GM18517 (cell line): ENCODE measurements around the gene IFT22.
"Not testable (repeated sequence)": the region's sequence is repeated elsewhere in the genome, so short reads cannot be mapped to it uniquely, and the experiment has no call there.

Source experiments
- ATAC-seq: cut with Tn5 transposase; IDR thresholded peaks from one replicate; pipeline ENCODE4 v1.9.1; 2021; ENCODE audit warnings: mild to moderate bottlenecking, moderate library complexity; ENCODE audit not compliant: unreplicated experiment

IFT22 gene

DNA sequence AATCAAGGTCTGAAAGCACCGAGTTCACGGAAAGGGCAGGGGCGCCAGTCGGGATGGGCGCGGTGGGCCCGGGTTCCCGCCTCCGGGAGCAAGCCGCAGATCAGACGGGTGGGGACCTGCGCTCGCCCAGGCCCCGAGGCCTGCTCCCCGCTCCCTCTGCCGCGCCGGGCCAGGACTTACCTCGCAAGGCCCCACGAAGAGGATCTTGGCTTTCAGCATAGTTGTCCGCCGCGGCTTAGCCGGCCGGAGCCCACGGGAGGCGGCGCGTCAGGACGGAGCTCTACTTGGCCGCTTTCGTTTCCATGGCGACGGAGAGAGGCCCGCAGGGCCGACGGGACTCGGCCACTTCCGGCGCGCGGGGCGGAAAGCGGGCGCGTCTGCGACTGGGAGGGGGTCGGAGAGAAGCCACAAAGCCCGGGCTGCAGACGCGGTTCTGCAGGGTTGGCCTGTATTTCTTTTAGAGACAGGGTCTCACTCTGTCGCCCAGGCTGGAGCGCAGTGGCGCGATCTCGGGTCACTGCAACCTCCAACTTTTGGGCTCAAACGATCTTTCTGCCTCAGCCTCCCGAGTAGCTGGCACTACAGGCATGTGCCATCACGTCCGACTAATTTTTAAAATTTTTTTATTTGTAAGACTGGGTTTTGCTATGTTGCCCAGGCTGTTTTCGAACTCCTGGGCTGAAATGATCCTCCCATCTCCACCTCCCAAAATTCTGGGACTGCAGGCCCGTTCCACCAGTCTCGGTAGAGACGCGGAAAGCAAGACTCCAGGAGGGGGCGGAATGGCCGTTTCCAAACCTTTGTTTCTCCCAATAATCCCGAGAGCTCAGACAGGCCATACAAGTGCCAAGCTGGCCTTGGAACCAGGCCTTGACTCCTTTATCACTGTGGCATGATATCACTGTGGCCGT is at the start of gene IFT22:
TSS of gene IFT22 (minus strand) at position 322 of the 911 bp plus-strand sequence. CDS start at position 219, 103 bp downstream.
- ATAC-seq = peak; percentile 74

DNA sequence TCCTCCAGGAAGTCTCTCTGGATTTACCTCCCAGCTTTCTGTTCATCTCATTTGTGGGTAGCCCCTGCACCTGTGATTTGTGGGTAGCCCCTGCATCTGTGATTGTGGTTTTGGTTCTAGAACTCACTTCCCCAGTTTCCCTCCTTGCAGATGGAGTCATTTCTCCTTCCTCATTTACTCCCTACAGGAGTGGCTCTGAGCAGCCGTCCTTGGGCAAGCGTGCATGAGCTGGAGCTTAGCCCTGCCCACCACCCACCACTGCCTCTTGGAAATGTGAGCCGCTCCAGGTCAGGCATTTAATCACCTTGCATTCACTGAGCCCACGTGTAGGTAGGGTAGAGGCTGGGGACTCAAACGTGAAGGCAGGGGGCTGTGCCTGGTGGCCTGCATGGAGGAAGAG is 49.2 kb upstream of the IFT22 start:
- no peak for ATAC-seq

DNA sequence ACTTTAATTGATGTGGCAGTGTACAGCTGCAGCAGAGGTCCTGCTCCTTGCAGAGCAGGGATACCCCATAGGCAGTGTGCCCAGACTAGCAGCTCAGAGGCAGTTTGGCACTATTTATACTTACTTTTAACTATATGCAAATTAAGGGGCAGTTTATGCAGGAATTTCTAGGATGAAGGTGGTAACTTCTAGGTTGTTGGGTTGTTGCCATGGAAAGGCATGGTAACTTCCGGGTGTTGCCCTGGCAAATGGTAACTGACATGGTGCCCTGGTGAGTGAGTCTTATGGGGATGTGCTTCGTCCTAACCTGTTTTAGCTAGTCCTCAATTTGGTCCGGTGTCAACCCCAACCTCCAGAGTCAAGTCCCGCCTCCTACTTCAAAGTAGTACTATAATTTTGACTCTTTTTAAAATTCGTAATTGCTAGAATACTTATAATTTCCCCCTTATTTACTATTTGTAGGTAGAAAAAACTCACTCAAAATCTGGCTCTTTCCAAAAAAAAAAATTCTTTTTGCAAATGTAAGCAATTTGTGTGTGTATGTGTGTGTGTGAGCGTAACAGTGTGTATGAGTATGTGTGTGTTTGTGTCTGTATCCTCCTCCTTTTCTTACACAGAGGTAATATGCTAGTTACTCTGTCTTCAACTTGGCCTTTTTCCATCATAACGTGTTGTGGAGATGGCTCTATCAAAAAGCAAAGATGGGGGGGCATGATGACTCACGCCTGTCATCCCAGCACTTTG is 47.0 kb upstream of the IFT22 start:
- no peak for ATAC-seq

DNA sequence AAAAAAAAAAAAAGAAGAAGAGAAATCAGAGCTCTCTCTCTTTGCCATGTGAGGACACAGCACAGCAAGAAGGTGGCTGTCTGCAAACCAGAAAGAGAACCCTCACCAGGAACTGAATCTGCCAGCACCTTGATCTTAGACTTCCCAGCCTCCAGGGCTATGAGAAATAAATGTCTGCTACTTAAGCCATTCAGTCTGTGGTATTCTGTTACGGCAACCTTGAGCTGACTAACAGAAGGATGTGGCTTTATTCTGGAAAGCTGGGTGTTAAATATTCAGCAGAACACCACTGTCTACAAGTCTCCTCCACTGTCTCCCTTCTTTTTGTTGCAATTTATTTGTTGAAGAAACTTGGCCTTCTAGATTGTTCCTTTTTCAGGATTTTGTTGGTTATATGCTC is 46.1 kb upstream of the IFT22 start:
- ATAC-seq = no peak

DNA sequence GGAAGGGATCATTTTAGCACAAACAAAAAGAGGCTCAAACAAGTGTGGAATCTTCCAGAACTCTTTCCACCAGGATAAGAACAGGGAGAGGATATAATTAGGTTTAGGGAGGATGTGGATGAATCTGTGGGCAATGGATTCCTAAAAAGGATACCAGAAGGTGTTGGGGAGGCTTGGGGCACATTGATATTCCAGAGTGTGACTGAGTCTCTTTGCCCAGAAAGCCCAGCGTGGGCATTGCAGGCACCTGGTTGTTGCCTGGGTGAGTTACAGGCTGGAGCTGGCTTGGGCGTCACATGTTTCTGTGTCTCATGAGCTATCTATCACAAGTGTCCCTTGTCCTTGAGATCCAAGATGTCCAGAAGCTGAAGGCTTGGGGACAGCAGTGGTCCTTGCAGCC is 44.3 kb upstream of the IFT22 start:
- ATAC-seq = no peak

DNA sequence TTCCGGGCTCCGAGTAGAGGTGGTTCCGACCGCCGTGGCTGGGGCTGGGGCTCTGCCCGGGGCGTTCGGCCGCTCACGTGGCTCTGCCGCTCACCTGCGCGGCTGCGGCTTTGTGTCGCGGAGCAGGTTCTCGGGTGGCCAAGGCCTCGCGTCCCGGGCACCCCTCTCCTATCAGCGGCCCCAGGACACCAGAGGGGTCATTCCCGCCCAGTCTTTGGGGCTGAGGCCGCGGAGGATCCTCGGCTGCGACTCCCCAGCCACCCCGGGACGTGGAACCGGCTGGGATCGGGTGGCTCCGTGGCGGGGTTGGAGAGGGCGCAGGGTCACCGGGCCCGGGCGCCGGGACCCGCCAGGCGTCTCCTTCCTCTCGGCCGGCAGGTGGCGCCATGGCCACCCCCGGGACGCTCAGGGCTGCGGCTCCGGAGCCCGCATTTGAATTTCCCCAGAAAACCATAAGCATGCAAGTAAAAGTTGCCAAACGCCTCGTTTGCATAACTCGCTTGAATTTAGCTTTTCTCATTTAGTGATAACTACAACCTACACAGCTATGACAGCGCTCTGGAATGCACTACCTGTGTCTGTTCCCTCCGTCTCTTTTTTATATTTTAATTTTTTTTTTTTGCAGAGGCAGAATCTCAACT is 42.2 kb upstream of the IFT22 start:
- no peak for ATAC-seq

DNA sequence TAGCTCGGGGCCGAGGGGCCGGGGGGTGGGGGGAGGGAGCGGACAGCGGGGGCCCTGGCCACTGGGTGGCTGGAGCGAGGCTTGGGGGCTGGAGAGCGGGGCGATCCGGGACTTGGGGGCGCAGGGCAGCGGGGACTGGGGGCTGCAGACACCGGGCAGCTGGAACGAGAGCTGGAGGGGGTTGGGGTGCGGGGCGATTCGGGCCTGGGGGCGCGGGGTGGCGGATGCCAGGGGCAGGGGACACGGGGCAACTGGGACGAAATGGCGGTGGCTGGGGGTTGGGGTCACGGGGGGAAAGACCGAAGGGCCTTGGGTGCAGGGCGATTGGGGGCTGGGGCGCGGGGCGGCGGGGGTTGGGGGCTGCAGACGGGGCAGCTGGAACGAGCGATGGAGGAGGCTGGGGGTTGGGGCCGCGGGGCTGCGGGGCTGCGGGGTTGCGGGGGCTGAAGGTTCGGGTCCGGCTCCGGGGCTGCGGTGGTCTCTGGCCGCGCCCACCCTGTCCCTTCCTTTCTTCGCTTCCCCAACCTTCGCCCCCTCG is 41.7 kb upstream of the IFT22 start:
- no peak for ATAC-seq

DNA sequence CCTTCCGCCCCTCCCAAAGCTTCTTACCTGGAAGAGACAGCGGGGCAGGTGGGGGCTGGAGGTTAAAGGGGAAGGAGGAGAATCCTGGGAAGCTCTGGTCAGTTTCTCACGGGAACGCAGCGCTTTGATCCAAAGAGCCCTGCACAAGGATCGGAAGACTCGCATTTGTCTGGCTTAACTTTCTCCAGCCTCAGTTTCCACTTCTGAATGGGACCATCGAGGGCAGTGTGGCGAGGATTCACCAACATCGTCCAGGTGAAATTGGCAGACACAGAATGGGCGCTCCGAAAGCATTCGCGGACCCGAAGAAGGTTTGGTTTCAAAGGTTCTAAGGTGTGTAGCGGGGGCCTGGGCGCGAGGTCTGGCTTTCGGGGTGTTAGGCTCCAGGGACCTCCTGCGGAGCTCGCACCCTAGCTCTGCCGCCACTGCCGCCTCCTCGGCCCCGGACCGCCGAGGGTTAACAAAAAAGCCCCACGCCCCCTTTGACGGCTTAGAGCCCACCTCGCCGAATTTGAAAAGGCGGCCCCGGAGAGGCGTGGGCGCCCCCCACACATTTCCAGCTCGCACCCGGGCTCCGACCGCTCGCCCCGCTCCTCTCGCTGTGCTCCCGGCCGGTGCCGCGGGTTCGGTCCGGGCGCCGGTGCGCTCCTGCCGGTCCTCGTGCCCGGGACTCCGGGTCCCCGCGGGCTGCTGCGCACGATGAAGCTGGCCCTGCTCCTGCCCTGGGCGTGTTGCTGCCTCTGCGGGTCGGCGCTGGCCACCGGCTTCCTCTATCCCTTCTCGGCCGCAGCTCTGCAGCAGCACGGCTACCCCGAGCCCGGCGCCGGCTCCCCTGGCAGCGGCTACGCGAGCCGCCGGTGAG is 41.0 kb upstream of the IFT22 start, which contains the start of gene COL26A1:
TSS of gene COL26A1 (plus strand) at position 542 of the 862 bp plus-strand sequence. CDS start at position 700, 158 bp downstream.
- ATAC-seq = no peak

DNA sequence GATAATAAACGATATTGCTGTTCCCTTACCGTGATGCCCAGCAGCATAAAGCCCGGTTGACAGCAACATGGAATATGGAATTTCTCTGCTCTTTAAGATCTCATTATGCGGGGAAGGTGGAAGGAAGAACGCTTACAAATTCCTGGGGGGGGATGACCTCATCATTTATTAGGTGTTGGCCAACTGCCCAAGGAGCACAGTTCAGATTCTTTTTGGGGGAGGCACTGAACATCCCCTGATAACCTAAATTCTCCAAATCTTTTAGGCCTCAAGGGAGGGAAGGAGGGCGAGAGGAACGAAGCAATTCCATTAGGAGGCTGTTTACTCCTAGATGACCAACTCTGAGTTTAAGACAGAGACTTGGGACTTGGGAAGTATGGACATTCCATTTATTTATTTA is 35.8 kb upstream of the IFT22 start:
- no peak for ATAC-seq

DNA sequence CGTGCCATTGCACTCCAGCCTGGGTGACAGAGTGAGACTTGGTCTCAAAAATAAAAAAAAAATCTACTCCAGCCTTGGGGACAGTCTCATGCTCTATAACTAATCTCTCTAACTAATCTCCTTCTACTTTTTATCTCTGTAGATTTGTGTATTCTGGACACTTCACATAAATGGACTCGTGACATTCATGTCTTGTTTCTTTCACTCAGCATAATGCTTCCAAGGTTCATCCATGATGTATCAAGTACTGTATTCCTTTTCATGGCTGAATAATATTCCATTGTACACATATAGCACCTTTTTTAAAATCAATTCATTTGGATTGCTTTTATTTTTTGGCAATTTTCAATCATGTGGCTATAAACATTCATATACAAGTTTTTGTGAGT is 31.3 kb upstream of the IFT22 start:
- ATAC-seq = no peak

DNA sequence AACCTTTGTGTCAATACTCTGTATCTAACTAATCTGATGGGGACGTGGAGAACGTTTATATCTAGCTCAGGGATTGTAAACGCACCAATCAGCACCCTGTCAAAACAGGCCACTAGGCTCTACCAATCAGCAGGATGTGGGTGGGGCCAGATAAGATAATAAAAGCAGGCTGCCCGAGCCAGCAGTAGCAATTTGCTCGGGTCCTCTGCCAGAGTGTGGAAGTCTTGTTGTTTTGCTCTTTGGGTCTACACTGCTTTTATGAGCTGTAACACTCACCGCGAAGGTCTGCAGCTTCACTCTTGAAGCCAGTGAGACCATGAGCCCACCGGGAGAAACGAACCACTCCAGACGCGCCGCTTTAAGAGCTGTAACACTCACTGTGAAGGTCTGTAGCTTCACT is 27.7 kb upstream of the IFT22 start:
- not testable (repeated sequence) for ATAC-seq

DNA sequence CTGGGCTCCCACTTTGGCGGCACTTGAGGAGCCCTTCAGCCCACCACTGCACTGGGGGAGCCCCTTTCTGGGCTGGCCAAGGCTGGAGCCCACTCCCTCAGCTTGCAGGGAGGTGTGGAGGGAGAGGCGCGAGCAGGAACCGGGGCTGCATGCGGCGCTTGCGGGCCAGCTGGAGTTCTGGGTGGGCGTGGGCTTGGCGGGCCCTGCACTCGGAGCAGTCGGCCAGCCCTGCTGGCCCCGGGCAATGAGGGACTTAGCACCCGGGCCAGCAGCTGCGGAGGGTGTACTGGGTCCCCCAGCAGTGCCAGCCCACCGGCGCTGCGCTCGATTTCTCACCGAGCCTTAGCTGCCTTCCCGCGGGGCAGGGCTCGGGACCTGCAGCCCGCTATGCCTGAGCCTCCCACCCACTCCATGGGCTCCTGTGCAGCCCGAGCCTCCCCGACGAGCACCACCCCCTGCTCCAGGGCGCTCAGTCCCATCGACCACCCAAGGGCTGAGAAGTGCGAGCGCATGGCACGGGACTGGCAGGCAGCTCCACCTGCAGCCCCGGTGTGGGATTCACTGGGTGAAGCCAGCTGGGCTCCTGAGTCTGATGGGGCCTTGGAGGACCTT is 26.9 kb upstream of the IFT22 start:
- not testable (repeated sequence) for ATAC-seq

DNA sequence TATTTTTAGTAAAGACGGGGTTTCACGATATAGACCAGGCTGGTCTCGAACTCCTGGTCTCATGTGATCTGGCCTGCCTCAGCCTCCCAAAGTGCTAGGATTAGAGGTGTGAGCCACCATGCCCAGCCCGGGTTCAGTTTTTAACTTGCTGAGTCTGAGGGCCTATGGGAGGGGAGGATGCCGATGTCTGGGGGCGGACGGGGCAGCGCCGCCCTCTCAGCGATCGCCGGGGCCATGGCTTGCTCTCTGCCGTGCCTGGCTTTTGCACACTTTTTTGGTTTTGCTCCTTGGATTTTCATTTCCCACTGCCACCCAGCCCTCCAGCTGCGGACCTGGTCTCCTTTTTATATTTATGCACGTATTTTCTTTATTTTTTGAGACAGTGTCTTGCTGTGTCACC is 25.9 kb upstream of the IFT22 start:
- ATAC-seq = no peak

DNA sequence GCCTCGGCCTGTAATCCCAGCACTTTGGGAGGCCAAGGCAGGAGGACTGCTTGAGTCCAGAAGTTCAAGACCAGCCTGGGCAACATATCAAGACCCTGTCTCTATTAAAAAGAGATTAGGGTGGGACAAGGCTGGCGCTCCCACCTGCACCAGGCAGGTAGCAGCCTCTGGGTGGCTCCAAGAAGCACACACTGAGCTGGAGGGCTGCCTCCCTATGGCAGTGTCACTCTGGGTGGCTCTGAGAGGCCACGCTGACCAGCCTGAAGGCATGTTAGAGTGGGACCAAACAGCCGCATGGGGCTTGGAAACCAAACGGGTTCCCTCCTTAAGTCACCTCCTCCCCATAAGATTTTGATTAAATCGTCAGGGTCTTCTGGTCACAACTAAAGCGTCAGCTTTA is 21.3 kb upstream of the IFT22 start:
- no peak for ATAC-seq

DNA sequence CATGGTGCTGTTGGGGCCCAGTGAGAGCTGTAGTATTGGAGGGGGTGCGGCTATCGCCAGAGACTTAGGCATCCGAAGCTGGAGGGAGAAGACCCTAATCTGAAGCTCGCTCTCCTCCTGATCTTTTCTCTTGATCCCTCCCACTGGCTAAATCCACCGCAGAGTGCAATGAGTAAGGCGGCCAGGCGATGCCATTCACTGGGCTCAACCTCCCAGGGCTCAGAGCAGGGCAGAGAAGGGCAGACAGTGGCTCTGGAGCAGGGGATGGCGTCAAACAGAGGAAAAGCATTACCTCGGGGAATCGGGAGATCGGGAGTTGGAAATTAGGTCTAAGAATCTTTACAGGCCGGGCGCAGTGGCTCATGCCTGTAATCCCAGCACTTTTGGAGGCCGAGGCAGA is 18.8 kb upstream of the IFT22 start:
- ATAC-seq = no peak

DNA sequence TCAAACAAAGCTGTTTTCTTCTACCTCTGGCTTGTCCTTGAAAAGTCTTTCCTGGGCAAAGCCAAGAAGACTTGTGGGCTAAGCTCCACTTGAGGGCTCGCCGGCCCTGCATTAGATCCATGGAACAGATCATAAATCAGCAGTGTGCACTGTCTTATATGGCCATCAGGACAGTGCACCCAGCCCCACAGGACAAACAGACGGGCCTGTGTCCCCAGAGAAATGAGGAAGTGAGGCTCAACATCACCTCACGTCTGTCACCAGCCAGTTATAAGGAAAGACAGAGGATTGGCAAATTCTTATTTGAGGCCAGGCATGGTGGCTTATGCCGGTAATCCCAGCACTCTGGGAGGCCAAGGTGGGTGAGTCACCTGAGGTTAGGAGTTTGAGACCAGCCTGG is 12.3 kb upstream of the IFT22 start:
- no peak for ATAC-seq

DNA sequence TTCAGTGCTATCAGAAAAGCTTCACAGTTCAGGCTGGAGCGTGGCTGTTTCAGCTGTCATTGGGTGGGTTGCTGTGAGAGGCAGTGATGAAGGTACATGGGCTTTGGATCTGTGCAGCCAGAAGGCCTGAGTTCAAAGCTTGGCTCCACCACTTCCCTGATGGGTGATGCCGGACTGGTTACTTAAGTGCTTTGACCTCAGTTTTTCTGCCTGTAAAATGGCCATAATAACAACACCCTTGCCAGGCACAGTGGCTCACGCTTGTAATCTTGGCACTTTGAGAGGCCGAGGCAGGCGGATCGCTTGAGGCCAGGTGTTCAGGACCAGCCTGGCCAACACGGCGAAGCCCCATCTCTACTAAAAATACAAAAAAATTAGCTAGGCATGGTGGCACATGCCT is 10.4 kb upstream of the IFT22 start:
- no peak for ATAC-seq

DNA sequence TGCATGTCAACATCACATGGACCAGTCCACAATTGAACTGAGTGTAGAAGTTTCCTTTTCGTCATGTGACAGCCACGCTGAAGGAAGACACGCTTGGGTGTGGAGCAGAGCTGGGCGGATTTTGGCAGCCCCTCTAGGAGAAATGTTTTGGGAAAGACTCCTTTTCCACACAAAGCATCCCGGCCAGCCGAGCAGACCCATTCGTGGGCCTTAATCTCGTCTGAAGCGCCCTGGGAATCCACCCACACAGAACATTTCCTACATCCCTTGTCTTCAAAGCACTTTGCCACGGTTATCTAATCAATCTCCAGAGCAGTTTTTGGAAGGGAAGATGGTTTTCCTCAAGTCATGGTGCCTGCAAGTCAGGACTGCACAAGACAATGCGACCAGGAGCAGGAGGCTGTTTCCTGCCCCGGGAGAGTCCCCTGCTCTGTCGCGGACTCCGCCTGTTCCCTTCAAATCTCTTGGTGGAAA is 8.4 kb upstream of the IFT22 start:
- no peak for ATAC-seq

DNA sequence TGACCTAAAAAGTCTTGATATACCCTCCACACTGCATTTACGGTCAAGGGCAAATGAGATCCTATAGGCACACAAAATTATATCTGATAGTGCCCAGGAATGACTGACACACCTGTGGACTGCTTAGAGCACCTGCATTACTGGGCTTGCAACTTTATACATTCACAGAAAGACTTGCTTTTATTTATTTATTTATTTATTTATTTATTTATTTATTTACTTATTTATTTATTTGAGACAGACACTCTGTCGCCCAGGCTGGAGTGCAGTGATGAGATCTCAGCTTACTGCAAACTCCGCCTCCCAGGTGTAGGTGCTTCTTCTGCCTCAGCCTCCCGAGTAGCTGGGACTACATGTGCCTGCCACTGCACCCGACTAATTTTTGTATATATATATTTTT is 6.5 kb upstream of the IFT22 start:
- no peak for ATAC-seq

DNA sequence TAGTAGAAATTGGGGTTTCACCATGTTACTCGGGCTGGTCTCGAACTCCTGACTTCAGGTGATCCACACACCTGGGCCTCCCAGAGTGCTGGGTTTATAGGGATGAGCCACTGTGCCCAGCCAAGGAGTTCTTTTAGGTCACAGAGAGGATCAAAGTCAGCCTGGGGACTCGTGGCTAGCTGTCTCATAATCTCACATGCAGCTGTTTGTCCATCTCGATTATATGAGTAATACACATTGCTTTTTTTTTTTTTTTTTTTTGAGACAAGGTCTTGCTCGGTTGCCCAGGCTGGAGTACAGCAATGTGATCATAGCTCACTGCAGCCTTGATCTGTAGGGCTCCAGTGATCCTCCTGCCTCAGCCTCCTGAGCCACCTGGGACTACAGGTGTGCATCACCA is 2.2 kb downstream of the IFT22 start:
- ATAC-seq = no peak
